HG03175 (cell line): Measurements from ENCODE around the gene LSM5.
"Not testable (repeated sequence)": the region's sequence is repeated elsewhere in the genome, so short reads cannot be mapped to it uniquely, and the experiment has no call there.

Source experiments
- ATAC-seq: cut with Tn5 transposase; IDR thresholded peaks from one replicate; pipeline ENCODE4 v1.9.1; 2021; ENCODE audit warnings: mild to moderate bottlenecking, moderate library complexity; ENCODE audit not compliant: unreplicated experiment

The LSM5 gene

DNA sequence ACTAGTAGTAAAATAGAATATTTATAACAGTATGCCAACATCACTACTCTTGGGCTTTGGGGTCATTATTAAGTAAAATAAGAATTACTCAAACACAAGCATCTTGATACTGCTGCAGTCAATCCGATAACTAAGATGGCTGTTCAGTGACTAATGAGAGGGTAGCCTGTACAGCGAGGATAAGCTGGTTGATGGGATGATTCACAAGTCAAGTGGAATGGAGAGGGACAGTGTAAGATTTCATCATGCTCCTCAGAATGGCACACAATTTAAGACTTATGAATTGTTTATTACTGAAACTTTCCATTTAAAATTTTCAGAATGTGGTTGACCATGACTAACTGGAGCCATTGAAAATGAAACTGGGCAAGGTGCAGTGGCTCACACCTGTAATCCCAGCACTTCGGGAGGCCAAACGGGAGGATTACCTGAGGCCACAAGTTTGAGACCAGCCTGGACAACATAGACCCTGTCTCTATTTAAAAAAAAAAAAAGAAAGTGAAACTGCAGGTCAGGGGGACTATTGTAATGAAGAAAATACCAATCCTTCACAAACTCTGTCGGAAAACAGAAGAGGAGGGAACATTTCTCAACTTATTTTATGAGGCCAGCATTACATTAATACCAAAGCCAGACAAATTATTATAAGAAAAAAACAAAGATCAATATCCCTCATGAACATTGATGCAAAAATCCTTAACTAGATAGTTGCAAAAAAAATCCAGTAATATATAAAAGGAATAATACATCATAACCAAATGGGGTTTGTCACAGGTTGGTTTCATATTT lies 16.3 kb upstream of the LSM5 start:
- ATAC-seq = no peak

DNA sequence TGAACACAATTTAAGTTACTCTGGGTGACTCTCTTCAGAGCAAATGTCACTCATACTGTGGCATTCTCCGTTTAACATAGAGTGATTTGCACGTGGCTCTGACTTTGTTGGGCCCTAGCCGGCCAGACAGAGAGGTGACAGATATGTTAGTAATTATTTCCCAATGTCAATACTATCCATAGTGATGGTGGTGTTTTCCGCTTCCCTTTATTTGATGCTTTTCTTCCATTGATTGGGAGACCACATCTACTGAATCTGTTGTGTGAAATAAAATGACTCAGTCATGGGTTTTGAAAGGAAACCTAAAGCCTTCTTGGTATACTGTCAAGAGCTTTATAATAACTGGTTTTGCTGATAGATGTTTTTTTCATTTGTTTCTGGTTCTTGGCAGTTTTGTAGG lies 12.5 kb upstream of the LSM5 start:
- ATAC-seq = no peak

DNA sequence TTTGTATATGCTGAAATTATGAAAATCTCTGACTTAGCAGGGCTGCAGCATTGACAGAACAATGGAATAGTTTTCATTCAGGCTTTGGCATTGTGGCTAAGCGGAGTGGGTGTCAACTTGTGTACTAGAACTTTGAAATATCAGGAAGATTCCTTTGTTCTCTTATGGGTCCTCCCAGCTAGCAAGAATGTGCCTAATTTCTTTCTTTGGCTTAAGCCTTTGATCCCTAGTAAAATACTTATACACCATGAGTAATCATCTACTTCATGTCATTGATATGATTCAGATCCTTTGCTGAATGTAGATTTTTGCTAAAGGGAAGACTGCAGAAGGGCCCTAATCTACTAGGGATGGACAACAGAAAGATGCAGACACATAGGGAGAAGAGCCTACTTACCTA lies 11.3 kb upstream of the LSM5 start:
- ATAC-seq = no peak

DNA sequence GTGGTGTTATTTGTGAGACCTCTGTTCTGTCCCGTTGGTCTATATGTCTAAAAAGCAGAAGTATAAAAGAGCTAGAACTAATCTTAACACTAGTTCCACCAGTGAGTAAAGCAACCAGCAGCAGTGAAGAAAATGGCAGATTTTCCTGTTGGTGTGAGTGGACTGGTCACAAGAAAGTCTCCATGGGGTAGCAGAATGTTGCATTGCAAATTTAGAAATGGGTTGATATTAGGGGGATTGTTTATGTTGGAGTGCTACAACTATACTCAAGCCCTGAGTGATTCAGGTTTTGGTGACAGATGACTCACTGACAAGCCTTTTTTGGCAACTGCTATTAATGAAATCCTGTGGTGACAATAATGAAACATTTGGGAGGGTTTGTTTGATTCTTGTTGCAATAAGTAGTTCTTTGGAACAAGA lies 10.8 kb upstream of the LSM5 start:
- peak; percentile 59 for ATAC-seq

DNA sequence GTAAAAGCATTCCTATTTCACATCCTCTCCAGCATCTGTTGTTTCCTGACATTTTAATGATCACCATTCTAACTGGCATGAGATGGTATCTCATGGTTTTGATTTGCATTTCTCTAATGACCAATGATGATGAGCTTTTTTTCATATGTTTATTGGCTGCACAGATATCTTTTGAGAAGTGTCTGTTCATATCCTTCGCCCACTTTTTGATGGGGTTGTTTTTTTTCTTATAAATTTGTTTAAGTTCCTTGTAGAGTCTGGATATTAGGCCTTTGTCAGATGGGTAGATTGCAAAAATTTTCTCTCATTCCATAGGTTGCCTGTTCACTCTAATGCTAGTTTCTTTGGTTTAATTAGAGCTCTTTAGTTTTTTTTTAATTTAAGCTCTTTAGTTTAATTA lies 10.0 kb upstream of the LSM5 start:
- not testable (repeated sequence) for ATAC-seq

DNA sequence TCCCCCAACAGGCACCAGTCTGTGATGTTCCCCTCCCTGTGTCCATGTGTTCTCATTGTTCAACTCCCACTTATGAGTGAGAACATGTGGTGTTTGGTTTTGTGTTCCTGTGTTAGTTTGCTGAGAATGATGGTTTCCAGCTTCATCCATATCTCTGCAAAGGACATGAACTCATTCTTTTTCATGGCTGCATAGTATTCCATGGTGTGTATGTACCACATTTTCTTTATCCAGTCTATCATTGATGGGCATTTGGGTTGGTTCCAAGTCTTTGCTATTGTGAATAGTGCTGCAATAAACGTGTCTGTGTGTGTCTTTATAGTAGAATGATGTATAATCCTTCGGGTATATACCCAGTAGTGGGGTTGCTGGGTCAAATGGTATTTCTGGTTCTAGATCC lies 9.6 kb upstream of the LSM5 start:
- not testable (repeated sequence) for ATAC-seq

DNA sequence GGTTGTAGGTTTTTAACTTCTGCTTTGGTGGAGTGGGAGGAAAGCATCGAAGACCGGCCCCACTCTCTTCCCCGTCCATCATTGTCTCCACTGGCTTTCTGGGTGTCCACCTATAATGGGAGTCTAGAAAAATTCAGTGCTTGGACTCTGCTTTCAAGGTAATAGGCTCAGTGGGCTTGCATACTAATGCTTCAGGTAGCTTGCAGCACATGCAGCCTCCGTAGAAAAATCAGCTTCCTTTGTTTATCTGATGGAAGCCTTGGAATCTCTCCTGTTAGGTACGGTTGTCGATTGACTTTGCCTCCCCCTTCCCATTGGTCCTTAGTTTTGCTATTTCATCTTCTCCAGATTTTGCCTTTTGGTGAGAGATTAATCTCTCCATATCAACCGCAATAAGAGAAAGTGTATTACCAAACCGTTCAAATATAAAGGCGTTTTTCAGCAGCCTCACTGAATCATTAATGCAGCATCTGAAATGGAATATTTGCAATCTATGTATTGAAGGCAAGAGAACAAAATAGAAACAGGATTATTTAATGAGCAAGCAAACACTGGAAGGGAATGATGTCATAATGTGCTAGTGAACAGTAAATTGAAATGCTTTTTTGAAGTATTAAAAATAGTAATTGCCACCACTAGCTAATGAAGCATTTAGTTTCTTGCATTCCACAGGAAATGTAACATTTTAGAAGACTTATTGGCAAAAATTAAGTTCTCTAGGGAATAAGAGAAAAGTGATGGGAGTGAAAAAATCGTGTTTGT lies 6.1 kb upstream of the LSM5 start:
- no peak for ATAC-seq

DNA sequence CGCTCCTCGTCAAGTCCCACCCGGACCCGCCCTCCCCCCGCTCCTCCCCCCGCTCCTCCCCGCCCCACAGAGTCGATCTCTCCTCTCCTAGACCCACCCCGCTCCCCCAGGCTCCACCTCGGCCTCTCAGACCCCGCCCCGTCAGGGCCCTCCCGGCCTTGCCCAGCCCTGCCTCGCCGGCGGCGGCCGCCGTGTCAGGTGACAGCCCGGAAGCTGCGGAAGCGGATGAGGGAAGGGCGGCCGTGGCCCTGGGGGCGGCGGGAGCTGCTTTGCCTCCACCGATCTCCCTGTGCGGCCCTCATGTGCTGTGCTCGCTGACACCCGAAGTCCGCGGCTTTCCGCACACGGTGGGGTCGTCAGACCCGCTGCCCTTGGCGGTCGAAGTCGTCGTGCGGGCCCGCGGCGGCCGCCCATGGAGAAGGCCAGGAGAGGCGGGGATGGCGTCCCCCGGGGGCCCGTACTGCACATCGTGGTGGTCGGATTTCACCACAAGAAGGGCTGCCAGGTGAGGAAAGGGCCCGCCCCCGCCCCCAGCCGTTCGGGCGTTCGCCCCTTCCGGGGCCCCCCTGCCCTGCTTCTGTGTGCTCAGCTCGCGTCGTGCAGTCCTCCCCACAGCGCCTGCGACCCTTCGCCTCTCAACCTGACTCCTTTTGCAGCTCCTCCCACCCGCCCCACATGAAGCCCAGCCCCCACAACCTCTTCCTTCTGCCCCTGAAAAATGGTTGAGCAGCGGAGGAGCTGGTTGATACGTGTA lies 5.3 kb upstream of the LSM5 start, which contains the start of gene AVL9:
Gene AVL9, plus strand, starts transcription at position 192 of the 754 bp plus-strand sequence. Its CDS starts 221 bp downstream, at position 413.
- ATAC-seq = peak; percentile 92

DNA sequence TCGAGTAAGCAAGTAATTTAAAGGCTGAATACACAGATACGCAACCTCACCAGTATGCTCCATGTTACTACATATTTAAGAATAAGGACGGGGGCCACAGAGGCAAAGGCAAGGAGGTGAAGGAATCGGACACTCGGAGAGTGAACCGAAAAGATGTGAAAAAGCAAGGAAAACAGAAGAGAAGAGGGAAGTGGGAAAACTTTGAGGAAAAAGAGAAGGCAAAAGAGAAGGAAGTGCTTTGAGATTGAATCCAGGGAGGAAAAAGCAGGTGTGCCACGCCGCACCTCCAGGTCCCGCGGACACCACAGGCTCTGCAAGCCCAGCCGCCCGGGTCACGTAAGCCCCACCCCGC lies 4.7 kb upstream of the LSM5 start:
- no peak for ATAC-seq

DNA sequence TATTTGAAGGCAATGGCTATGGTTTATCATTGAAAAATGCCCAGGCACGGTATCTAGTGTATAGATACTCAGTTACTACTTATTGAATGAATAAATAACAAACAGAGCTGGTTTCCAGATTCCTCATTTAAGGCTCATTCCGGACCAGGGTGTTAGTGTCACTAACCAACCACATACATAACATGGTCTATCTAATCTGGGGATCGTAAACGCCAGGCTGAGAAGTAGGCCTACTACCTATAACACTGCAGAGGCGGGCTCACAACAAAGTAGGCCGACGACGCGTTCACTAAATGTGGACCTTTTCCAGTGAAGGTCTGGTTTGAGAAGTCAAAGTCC lies 423 bp downstream of the LSM5 start:
- ATAC-seq = no peak

DNA sequence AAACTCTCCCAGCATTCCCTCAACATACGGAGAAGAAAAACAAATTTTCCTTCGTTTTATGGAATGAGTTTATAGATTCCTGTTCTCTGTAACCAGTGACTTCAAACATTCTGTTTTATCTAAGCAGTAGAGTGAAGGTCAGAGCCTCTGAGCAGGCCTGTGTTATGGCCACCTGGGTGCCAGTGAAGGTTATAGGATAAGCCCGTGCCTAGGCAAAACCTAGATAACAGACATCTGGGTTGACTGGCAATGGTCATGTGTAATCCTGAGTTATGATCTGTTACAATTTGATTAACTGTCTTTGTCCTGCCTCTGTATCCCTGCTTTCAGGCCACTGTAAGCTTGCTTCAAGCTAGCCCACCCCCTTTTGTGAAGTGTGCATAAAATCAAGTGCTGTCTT lies 8.3 kb downstream of the LSM5 start:
- no peak for ATAC-seq

DNA sequence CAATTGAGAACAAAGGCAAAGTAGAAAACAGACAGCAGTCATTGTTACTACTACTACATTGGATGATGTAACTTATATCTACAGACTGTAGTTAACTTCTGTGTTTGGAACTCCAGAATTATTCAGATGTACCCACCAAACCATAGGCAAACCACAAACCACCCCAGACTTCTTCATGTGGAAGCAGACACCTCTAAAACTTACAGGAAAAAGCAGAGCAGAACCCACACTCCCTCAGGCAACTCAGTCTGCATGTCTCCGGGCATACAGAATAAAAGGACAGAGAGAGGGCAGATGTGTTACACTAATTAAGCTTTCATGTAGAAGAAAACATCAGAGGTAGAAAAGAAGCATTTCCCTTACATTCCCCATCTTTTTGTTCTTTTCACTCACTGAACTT lies 9.0 kb downstream of the LSM5 start:
- ATAC-seq = no peak

DNA sequence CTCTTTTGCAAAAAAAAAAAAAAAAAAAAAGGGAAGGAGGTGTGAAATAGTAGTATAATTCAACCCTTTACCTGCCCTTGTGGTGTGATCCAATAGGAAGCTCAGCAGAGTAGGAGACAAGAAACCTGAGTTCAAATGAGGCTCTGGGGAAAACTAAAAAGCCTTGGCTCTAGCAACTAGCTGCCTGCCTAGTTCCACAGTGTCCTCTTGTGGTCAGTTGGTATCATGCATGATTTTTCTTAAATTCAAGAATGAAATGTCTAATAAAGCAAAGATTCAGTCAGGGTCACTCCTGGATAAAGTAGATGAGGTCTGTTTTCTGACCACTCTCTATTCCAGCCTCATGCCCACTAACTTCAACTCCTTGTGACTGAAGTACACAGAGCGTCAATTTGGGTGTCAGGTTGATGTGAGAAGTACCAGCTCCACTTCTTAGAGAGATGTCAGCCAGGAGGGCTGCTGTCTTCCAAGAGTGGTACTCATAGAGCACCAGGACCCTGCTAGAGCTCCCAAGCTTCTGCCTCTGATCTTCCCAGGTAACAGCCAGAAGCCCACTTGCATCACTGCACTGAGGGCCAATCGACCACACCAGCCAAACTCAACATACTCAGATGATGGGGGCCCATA lies 10.5 kb downstream of the LSM5 start:
- peak; percentile 49 for ATAC-seq

DNA sequence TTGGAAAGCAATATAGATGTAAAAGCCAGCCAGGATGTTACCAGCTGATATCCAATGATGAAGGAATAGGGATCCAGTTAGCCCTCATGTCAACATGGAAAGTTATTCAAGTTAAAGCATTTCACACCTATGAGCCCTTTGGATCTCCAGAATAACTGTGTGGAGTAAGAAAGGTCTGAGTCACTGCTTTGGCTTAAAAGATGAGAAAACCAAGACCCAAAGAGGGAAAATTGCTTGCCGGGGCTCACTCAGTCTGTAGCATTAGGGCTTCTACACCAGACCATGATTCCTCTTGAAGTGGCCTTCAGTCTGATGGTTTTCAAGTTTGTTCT lies 12.6 kb downstream of the LSM5 start:
- no peak for ATAC-seq

DNA sequence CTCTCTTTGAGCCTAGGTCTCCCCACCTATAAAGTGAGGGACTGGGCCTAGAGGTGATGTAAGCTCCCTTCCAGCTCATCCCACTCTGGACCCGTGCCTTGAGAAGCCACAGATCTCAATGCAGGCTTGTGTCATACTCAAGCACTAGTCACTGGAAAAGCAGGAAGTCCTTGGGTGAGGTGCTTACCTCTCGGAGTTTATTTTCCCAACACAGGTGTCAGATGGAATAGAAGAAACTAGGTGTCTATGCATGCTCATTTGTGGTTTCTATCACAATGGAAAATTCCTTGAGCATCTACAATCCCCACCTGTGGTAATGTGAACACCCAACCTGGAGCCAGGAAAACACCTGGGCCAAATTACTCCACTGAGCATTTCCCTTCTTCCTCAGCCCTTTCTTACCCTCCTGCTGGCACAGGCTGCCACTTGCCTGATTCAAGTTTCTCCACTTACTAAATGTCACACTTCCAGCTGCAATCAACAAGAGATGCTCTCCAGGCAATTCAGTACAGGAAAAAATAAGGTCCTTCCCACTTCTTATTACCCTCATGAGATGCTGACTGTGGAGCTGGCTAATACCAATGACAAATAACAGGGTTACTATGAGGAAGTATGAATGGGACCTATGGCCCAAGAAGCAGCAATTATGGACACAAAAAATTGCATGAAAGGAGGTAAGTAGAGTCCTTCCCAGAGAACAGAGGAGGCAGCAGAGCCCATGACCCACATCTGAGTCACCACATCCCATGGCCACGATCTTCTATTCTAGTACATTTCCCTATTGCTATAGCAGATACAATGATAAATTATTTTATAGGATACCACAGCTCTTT lies 13.1 kb downstream of the LSM5 start:
- no peak for ATAC-seq

DNA sequence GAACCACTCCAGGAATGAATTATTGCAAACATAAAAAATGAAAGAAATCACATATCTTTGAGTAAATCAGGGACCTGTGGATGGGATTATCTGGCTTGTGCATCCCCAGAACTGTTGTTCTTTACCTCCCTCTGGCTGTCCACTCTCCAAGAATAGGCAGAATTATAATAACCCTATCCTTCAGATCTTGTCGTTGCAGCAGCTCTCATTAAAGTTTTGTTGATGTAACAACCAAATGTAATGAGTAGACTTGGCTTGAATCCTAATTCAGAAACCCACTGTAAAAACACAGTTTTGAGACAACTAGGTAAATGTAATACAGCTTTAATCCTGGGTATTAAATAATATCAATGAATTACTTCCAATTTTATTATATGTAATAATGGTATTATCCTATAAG lies 16.2 kb downstream of the LSM5 start:
- ATAC-seq = no peak

DNA sequence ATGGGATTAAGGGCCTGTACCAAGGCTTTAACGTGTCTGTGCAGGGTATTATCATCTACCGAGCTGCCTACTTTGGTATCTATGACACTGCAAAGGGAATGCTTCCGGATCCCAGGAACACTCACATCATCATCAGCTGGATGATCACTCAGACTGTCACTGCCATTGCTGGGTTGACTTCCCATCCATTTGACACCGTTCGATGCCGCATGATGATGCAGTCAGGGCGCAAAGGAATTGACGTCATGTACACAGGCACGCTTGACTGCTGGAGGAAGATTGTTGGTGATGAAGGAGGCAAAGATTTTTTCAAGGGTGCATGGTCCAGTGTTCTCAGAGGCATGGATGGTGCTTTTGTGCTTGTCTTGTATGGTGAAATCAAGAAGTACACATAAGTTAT lies 18.2 kb downstream of the LSM5 start:
- no peak for ATAC-seq

DNA sequence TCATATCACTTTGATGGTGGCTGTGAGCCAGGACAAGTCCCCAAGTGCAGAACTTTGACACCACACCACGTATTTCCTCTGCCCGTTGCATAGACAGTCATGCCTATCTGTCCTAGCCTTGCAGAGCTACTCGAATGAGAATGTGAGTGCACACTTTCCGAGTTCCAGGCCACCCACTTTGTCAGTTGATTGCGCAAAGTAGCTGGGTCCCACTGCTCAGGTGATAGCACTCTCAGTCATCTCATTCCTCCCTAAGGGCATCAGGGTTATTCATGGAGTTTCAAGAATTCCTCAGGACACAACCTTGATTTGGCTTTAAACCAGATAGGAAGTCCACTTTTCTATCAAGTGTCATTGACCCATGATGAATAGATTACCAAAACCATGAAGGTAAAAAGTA lies 19.3 kb downstream of the LSM5 start:
- ATAC-seq = no peak

DNA sequence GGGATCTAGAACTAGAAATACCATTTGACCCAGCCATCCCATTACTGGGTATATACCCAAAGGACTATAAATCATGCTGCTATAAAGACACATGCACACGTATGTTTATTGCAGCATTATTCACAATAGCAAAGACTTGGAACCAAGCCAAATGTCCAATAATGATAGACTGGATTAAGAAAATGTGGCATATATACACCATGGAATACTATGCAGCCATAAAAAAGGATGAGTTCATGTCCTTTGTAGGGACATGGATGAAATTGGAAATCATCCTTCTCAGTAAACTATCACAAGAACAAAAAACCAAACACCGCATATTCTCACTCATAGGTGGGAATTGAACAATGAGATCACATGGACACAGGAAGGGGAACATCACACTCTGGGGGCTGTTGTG lies 20.2 kb downstream of the LSM5 start:
- ATAC-seq = not testable (repeated sequence)

DNA sequence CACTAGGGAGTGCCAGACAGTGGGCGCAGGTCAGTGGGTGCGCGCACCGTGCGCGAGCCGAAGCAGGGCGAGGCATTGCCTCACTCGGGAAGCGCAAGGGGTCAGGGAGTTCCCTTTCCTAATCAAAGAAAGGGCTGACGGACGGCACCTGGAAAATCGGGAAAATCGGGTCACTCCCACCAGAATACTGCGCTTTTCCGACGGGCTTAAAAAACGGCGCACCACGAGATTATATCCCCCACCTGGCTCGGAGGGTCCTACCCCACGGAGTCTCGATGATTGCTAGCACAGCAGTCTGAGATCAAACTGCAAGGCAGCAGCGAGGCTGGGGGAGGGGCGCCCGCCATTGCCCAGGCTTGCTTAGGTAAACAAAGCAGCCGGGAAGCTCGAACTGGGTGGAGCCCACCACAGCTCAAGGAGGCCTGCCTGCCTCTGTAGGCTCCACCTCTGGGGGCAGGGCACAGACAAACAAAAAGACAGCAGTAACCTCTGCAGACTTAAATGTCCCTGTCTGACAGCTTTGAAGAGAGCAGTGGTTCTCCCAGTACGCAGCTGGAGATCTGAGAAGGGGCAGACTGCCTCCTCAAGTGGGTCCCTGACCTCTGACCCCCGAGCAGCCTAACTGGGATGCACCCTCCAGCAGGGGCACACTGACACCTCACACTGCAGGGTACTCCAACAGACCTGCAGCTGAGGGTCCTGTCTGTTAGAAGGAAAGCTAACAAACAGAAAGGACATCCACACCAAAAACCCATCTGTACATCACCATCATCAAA lies 25.4 kb downstream of the LSM5 start:
- not testable (repeated sequence) for ATAC-seq
